ENCODE measurements around the gene LRG1. TPM values are rescaled to one million over a fixed set of nuclear protein-coding genes. Genes with fewer than 3 reads are reported as not detected.

LRG1 gene, protein sequence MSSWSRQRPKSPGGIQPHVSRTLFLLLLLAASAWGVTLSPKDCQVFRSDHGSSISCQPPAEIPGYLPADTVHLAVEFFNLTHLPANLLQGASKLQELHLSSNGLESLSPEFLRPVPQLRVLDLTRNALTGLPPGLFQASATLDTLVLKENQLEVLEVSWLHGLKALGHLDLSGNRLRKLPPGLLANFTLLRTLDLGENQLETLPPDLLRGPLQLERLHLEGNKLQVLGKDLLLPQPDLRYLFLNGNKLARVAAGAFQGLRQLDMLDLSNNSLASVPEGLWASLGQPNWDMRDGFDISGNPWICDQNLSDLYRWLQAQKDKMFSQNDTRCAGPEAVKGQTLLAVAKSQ
- total RNA-seq: 1 to 10 TPM in 3 of 4 donors, under 1 TPM in 1; 0.65 to 2.0 (median 1.3) TPM

DNA sequence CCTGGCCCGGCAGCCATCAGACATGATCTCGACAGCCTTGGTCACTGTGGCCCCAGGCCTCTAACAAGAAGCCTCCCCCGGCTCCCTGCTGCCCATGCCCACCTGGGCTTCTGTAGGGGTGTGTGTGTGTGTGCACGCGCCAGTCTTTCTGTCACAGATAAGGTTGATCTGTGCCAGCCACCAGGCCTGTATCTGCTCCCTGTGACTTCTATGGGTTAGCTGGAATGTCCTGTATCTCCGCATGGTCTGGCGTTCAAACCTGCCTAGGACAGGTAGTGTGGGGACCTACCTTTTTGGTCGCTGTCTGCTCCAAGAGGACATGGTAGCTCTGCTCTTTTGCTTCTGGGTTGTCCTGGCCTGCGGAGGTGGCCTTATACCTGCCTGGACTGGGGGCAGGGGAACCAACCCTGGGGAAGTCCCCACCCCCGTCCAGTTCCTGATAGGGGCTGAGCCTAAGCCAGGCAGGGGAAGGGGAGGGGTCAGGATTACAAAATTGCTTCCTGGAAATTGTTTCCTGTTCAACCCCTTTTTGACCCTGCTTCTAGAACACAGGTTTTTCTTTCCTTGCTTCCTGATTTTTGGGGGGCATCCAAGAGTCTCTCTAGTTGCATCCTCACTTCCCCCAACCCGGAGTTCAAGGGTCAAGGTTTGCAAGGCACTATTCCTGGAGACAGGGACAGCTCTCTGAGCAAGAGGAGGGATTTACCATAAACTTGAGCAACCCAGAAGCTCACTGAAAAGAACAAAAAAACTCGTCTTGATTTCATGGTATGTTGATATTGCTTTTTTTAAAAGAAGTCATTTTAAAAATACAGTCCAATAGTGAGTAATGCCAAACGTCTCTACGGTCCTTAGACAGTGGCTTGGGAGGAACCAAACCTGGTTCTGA is at the start of gene LRG1:
Gene LRG1 (minus strand): TSS at position 344 of the 889 bp plus-strand sequence. CDS start 23 bp downstream, at position 321.
- TF ChIP-seq, protein P1, sequence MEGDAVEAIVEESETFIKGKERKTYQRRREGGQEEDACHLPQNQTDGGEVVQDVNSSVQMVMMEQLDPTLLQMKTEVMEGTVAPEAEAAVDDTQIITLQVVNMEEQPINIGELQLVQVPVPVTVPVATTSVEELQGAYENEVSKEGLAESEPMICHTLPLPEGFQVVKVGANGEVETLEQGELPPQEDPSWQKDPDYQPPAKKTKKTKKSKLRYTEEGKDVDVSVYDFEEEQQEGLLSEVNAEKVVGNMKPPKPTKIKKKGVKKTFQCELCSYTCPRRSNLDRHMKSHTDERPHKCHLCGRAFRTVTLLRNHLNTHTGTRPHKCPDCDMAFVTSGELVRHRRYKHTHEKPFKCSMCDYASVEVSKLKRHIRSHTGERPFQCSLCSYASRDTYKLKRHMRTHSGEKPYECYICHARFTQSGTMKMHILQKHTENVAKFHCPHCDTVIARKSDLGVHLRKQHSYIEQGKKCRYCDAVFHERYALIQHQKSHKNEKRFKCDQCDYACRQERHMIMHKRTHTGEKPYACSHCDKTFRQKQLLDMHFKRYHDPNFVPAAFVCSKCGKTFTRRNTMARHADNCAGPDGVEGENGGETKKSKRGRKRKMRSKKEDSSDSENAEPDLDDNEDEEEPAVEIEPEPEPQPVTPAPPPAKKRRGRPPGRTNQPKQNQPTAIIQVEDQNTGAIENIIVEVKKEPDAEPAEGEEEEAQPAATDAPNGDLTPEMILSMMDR (IDR thresholded peaks at IDR 0.05; ENCODE audit: low read depth): no peak

DNA sequence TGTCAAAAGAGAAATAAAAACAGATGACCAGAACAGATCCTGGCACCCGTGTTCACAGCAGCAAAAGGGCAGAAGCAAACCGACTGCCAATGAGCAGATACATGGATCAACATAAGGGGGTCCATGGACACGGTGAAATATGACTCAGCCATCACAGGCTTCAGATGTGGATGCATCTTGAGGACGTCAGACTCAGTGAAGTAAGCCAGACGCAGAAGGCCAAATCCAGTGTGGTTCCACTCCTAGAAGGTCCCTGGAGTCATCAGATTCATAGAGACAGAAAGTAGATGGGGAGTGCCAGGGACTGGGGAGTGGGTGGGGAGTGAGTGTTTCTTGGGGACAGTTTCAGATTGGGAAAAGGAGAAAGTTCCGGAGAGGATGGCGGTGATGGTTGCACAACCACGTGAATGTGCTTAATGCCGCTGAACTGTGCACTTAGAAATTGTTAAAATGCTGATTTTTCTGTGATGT is 48.5 kb upstream of the LRG1 start:
- TF ChIP-seq, protein P1 (IDR thresholded peaks at IDR 0.05; ENCODE audit: low read depth): no peak

DNA sequence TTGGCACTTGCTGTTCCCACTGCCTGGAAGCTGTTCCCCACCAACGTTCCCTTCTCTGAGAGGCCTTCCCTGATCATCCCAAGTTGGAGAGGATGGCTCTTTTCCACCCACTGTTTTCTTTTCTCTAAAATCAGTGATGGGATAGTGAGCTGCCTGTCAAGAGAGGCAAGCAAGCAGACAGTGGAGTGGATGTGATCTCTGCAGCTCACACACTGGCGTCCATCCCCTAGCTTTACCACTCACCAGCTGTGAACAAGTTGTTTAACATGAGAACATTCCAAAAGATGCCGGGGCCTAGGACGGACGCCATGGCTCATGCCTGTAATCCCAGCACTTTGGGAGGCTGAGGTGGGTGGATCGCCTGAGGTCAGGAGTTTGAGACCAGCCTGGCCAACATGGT is 47.7 kb upstream of the LRG1 start:
- TF ChIP-seq, protein P1 (IDR thresholded peaks at IDR 0.05; ENCODE audit: low read depth): no peak

DNA sequence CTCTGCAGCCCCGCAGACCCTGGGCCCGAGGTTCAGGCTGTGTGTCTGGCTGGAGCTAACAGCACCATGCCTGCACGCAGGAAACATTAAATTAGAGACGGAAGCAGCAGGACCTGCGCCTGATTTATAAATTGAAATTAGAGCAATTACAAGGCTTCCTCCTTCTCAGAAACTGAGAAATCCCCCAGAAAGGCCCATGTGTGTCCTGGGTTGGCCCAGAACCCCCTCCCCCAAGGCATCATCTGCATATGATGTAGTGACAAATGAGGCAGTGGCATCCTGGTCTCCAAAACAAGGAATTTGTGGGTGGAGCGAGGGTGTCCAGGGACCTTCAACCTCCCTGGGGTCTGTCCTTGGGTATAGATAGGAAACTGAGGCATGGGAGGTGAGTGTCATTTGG is 46.9 kb upstream of the LRG1 start:
- TF ChIP-seq, protein P1 (IDR thresholded peaks at IDR 0.05; ENCODE audit: low read depth): no peak

DNA sequence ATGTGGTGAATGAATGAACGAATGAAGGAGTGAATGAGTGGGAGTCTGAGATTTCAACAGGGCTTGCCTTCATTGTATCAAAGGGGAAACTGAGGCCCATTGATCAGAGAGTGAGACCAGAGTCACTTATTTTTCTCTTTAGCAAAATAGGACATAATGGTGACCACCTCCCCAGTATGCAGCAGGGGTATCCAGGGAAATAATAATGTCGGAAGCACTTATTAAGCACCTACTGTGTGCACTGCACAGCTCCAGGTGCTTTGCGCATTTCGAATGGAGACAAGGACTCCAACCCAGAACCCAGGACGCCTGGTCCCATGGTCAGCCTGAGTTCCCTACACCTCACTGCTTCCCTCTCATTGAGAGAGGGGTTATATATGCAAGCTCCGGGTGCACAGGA is 46.4 kb upstream of the LRG1 start:
- TF ChIP-seq, protein P1 (IDR thresholded peaks at IDR 0.05; ENCODE audit: low read depth): no peak

DNA sequence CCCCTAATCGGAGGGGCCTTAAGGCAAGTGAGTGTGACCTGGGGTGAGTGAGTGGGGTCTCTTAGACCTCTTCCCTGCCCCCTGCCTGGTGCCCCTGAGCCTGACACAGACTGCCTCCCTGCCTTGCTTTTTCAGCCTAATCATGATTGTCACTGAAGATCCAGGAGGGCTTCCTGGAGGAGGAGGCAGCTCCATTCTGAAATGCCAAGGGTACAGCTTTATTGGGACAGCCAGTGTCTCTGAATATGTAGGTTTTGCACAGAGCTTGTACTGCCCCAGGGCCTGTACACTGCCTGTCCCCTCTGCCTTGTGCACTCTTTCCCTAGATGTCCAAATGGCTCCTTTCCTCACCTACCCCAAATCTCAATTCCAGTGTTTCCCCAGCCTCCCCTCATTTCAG is 45.7 kb upstream of the LRG1 start:
- TF ChIP-seq, protein P1 (IDR thresholded peaks at IDR 0.05; ENCODE audit: low read depth): no peak
